Measurements from ENCODE around the gene C4orf50.

GRCh38 chr4:5995901-5996623, 22.2 kb downstream of the C4orf50 start:
- TF ChIP-seq SIN3A (IDR thresholded peaks at IDR 0.05; ENCODE audit: borderline replicate concordance, insufficient read depth, low read length) = no peak
- TF ChIP-seq TAF1 (IDR thresholded peaks at IDR 0.05; ENCODE audit: borderline replicate concordance, insufficient read depth, low read length) = no peak
- TF ChIP-seq POLR2AphosphoS5 (IDR thresholded peaks at IDR 0.05; ENCODE audit: low read depth, low read length) = no peak
- TF ChIP-seq REST (IDR thresholded peaks at IDR 0.05; ENCODE audit: insufficient read depth in 1 of 2, low read depth in 2 of 2, low read length in 2 of 2) = no peak

All from PFSK-1 (cell line).